Stimulated activated CD4-positive, alpha-beta T cell treated with anti-CD3 and anti-CD28 coated beads, Interleukin-2, amount 100 ng/mL, for 48 hours (primary cell): ENCODE measurements around the gene PLCB4.

ENCODE experiments used
- DNase-seq, 2 donors: peaks; one replicate each; pipeline ENCODE4 v3.0.0-alpha.2; 2020

PLCB4 gene

GRCh38 chr20:9478771-9479170, 409.9 kb downstream of the PLCB4 start:
- no peak for DNase-seq

GRCh38 chr20:9480066-9480465, 411.2 kb downstream of the PLCB4 start:
- DNase-seq: no peak

DNA sequence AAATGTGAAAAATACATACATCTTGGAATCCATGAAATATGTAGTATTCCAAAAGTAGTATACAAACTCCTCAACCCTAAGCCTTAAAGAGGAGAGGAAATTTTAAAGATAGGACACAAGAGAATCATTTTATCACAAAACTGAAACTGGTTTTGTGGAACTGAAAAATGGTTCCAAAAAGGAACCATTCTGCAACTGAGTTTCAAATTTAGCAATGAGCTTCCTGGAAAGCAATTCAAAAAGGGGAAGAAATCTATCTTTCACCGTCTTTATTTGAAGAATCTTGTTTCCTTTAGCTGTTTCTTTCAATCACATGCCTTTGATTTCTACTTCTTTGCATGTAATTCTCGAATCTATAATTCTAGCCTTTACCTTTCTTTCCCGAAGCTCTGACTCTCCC, 413.3 kb downstream of the PLCB4 start:
- DNase-seq: no peak

- no peak for DNase-seq
Measured at GRCh38 chr20:9483131-9483530, 414.2 kb downstream of the PLCB4 start.

- no peak for DNase-seq
Measured at GRCh38 chr20:9485614-9486340, 416.9 kb downstream of the PLCB4 start.

- no peak for DNase-seq
Measured at GRCh38 chr20:9487231-9487630, 418.3 kb downstream of the PLCB4 start.

GRCh38 chr20:9488063-9488462, 419.2 kb downstream of the PLCB4 start:
- no peak for DNase-seq

- DNase-seq: no peak
Measured at GRCh38 chr20:9490161-9490560, 421.3 kb downstream of the PLCB4 start.

- no peak for DNase-seq
Measured at GRCh38 chr20:9490631-9491030, 421.7 kb downstream of the PLCB4 start.

- no peak for DNase-seq
Measured at GRCh38 chr20:9491324-9491723, 422.4 kb downstream of the PLCB4 start.

- no peak for DNase-seq
Measured at GRCh38 chr20:9492067-9492466, 423.2 kb downstream of the PLCB4 start.

GRCh38 chr20:9493803-9494202, 424.9 kb downstream of the PLCB4 start:
- no peak for DNase-seq

- no peak for DNase-seq
Measured at GRCh38 chr20:9495701-9496100, 426.8 kb downstream of the PLCB4 start.

- DNase-seq: no peak
Measured at GRCh38 chr20:9496155-9496554, 427.3 kb downstream of the PLCB4 start.

- DNase-seq: no peak
Measured at GRCh38 chr20:9498322-9498721, 429.4 kb downstream of the PLCB4 start.

- DNase-seq: no peak
Measured at GRCh38 chr20:9499126-9499899, 430.4 kb downstream of the PLCB4 start.

GRCh38 chr20:9500121-9500520, 431.2 kb downstream of the PLCB4 start:
- no peak for DNase-seq

GRCh38 chr20:9501473-9501872, 432.6 kb downstream of the PLCB4 start:
- DNase-seq: no peak

DNA sequence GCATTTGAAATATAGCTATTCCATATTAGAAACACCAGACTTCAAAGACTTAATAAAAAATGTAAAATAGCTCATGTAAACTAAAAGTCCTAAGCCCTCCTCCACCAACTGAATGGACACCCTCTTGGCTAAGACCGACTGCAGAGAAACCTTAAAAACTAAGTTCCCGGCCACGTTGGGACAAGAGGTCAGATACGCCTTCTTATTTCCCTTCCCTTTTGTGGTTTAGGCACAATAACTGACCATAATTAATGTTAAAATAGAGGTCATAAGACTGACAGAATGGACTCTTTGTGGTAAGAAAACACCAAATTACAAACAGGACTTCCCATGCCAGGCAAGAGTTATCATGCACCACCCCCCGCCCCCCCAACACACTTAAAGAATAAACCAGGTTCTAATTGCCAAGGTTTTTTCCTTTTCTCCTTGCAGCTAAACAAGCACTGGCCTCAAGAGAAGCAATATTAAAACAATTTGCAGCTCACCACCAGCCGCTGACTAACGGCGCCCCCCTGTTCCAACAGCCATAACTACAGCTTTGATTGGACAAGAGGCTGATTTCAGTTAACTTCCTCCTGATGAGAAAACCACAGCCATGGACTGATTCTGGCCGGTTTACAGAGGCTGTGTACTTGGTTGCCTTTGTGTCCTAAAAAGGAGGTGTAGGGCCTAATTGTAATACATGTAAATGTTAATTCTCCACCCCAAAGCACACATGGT, 434.8 kb downstream of the PLCB4 start:
- no peak for DNase-seq

- DNase-seq: no peak
Measured at GRCh38 chr20:9506280-9506821, 437.5 kb downstream of the PLCB4 start.

DNA sequence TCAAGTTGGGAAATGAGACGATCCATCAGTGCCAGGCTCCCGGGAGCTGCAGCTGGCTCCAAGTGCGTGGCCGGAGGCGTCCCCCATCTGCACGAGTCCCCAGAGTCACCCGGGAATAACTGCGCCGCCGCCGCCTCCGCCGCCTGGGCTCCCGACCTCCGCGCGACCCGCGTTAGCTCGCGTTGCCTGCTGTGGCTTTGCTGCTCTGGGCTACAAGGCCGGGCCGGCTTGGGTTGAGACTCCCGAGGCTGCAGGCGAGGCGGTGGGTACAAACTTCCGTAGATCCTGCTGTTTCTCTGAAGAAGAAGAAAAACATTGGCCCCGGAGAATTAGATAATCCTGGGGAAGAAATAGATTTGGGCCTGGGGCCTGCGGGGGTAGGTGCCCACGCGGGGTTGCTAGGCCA, 438.1 kb downstream of the PLCB4 start:
- no peak for DNase-seq

DNA sequence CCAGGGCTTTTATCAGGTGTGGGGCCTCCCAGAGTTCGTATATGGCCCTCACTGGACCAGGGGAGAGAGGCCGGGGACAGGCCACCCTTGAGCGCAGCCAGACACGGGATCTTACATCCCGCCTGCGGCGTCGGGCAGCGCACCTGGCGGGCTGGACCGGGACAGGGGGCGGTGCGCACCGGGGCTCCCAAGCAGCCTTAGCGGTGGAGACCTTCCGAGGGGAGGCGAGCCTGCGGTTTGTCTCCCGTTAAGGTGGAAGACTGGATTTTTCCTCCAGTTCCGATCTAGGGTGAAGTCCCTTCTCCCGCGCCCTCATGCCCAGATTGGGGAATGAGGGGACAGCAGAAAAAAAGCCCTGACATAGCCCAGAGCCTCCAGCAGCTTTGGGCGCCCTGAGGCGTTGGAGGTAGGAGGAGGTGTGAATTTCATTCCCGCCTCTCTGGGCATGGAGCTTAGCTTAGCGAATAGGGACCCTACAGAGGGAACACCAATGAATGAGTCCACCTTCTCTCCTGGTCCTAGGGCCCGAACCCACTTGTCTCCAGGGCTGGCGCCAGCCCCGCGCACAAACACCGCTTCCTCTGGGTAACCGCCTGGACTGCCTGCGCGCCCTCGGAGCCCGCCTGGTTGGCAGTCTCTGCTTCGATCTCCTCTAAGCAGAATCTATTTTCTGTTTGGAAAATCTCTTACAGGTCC, 438.8 kb downstream of the PLCB4 start:
- DNase-seq: no peak

DNA sequence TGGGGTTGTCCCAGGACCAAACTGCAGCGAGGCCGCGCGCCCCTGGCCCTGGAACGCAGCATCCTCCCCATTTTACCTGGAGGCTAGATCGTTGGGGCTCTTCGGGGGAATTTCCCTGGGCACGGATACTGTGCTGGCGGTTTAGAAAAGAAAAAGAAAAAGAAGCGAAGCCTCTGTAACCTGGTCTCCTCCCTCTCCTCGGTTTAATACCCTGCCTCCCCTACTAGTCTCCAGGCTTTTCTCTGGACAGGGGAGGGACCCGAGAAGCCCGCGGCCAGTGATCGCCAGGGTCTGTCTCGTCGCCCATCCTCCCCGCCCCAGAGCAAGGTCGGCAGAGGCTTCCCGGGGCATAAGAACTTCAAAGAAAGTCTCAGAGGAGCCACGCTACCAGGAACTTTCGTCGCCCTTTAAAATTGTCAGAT, 439.4 kb downstream of the PLCB4 start:
- DNase-seq: no peak
